NOMO-1 treated with dmso at 0.1 percent for 144 hours (cell line): ENCODE data around the gene MDFIC.

Experiments used
- DNase-seq: peaks from one replicate; lab custom pipeline; 2025; ENCODE audit not compliant: unreplicated experiment; lab: John Stamatoyannopoulos, UW

The MDFIC gene

DNA sequence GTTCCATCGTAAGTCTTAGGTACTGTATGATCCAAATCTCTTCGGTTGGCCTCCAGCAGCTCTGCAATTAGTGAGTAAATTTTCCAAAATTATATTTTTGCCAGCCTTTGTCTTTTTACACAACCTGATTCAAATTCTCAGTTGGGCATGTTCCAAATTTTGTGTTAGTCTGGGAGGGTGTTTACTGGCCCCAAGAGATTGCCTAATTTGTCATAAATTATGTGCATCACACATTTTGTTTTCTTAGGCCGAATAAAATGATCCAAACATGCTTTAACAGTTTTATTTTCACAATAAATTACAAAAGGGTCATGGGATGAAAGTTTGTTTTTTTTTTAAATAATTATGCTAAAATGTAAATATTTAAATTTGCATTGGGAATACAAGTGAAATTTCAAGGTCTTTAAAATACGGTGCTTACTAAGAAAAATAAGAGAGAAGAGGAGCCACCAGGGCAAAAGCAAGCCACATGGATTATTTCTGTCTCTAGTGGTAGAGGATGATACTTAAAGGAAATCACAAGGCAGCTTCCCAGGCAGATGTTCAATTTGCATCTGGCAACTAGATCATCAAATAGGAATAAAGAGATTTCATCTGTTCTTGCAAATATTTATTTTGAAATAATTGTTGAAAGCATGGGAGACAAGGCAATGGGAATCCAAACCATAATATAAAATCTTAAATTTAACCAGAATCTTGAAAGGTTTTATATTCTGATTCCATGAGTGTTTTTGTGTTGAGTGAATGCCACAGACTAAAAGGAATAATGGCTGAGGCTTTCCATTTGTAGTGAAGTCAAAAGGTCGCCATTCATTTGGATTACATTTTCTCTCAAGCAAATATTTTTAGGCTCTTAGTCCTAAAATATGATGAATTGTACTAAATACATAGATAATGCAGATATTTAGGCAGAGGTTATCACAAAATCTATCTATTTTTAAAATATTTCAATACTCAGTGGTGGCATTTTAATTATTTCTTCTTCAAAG lies 111.1 kb downstream of the MDFIC start:
- DNase-seq = no peak

GRCh38 chr7:115033917-115034459 lies 112.1 kb downstream of the MDFIC start:
- DNase-seq = no peak

DNA sequence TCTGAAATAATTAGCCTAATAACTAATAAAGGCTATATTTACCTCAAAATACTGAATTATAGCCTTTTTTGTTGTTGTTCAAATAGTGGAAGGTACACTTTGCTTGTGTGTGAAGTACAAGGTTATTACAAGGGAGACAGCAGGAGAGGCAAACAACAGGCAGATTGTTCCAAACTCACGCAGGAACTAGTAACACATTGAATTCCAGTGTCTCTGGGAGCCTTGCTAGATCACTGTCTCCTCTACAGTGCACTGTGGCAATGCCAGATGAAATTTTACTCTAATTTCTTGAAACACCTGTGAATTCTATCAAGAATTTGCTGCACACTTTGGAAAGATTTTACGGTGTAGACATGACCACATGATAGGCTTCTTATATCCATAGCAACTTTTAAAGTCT lies 112.6 kb downstream of the MDFIC start:
- no peak for DNase-seq

DNA sequence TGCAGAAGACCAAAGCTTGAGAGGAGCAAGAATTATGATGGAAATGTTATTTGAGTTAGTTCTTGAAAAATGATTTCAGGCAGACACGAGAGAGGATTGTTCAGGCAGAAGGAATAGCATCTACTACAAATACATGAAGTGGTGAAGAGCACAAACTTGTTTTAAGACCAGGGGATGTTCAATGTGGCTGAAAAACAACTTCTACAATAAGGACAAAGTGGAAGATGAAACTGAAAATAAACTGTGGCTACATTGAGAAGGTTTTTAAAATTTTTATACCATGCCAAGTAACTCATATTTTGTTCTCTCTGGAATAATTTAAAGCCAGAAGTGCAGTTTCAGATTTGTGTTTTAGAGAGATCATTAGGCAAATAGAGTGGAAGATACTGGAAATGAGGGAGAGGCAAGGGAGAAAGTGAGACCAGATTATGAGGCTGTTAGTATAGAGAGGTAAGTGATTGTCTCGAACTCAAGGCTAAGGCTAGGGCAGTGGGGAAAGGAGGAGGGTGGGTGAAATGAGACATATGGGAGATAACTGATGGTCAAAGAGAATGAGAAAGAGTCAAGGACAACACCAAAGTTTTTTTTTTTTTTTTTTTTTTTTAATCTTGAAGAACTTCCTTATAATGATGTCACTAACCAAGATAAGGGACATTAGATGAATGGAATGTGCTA lies 115.4 kb downstream of the MDFIC start:
- DNase-seq = no peak

- DNase-seq = no peak
These were observed 116.3 kb downstream of the MDFIC start for GRCh38 chr7:115038158-115038557.

GRCh38 chr7:115040057-115040456 lies 118.2 kb downstream of the MDFIC start:
- DNase-seq = no peak

DNA sequence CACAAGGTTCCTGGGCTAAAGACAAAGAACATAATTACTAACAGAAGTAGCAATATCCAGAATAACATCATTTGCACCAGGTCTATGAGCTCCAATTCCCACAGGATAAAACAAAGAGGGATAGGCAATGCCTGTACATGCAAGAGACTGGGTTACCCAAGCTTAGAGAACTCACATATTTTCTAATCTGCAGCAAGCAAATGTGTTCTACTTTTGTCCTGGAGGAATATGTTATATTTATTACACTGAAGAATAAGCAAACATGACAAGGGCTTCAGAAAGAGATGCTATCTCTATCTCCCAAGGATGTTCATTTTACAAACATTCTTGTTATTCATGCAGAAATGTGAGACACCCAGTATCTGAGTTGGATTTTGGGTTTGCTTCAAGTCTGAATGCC lies 118.6 kb downstream of the MDFIC start:
- DNase-seq = no peak

DNA sequence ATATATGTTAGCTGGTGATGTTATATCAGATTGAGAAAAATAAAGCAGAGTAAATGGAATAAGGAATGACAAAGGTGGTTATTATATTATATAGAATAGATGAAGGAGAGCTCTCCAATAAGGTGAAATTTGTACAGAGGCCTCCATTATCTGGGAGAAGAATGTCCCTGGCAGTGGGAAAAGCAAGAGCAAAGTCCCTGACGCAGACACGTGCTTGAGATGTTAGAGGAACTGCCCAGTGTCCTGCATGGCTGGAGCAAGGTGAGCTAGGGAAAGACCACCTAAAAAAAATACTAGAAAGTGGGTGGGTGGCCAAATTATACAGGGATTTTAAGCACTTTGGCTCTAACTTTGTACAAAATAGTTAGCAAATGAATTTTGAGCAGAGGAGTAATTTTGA lies 120.7 kb downstream of the MDFIC start:
- no peak for DNase-seq

- DNase-seq = no peak
These were observed 121.7 kb downstream of the MDFIC start for GRCh38 chr7:115043605-115044004.

- no peak for DNase-seq
These were observed 122.3 kb downstream of the MDFIC start for GRCh38 chr7:115044224-115044623.

- no peak for DNase-seq
These were observed 126.2 kb downstream of the MDFIC start for GRCh38 chr7:115047958-115048720.

- DNase-seq = no peak
These were observed 130.8 kb downstream of the MDFIC start for GRCh38 chr7:115052706-115053105.

- DNase-seq = no peak
These were observed 132.7 kb downstream of the MDFIC start for GRCh38 chr7:115054478-115055065.

DNA sequence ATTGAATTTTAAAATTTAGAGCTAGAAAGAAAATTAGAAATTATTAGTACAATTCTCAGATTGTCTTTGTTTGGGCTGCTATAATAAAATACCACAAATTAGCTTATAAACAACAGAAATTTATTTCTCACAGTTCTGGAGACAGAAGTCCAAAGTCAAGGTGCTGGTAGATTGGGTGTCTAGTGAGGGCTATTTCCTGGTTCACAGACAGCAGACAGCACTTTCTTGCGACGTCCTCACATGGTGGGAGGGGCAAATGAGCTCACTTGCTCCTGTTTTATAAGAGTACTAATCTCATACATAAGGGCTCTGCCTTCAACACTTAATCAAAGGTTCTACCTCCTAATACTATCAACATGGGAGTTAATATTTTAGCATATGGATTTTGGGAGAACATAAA lies 134.1 kb downstream of the MDFIC start:
- no peak for DNase-seq

- no peak for DNase-seq
These were observed 136.8 kb downstream of the MDFIC start for GRCh38 chr7:115058726-115059125.

DNA sequence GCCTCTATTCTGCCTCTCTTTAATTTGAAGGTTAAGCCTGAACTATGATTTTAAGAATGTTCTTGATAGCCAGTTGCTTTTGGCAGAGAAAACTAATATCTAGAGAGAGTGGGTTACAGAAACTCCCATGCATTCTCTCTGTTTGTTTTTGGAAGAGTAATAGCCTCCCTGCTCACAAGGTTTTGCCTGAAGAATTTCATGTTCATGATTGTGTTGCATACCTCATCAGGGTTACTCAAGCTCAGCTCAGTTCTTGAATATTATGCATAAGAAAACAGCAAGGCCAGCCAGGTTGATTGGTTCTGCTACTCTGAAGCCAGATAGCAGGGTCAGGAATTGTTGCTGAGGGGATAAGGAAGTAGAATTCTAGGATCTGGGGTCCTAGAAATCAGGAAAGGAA lies 137.4 kb downstream of the MDFIC start:
- no peak for DNase-seq

GRCh38 chr7:115060095-115060870 lies 138.4 kb downstream of the MDFIC start:
- DNase-seq = peak; percentile 10

DNA sequence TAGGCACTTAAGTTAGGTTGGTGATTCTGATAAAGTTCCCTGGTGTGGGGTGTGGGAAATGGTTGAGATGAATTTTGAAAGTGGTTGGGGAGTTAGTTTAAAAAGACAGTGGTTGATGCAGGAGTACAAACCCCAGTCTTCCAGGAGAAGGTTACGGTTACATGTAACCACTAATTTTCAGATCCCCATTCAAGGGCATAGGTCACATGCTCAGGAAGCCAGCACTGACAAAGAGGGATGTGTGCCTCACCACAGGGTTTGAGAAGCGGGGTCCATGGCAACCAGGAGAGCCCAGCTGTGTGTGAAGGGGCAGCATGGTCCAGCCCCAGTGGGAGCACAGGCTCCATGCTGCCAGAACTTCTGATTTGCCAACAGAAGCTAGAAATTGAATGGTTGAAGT lies 144.2 kb downstream of the MDFIC start:
- no peak for DNase-seq

GRCh38 chr7:115066634-115067033 lies 144.7 kb downstream of the MDFIC start:
- DNase-seq = no peak

- DNase-seq = no peak
These were observed 146.3 kb downstream of the MDFIC start for GRCh38 chr7:115068220-115068619.
